Panc1 (cell line): ENCODE measurements around the gene CD1C. TPM values are rescaled to one million over a fixed set of nuclear protein-coding genes. Genes with fewer than 3 reads are reported as not detected.

Experiments used
- ATAC-seq: fragments of 200-7000 bp; cut with Tn5 transposase; 2 replicates; pipeline ENCODE4 v1.9.1; 2020; ENCODE audit warnings: mild to moderate bottlenecking, moderate library complexity
- Bru-seq: library from RNA; stranded (reverse); fragments of 400-500 nt; gene quantifications from one replicate; lab custom pipeline; 2021; lab: Mats Ljungman, UMichigan
- BruChase-seq, 2 experiments: library from RNA; stranded (reverse); fragments of 400-500 nt; gene quantifications; one replicate each; lab custom pipeline; 2021; lab: Mats Ljungman, UMichigan
- BruUV-seq: library from RNA; stranded (reverse); fragments of 400-500 nt; replicated peaks from 2 replicates; lab custom pipeline; 2021; lab: Mats Ljungman, UMichigan
- CTCF ChIA-PET: fragments of 300-600 bp; sonication (Branson Sonifier 250); formaldehyde crosslinking; loops from one replicate; lab custom pipeline; 2022; ENCODE audit warnings: antibody characterized with exemption; lab: Charles Lee
- POLR2A ChIA-PET: fragments of 300-600 bp; sonication (Branson Sonifier 250); formaldehyde crosslinking; loops from one replicate; lab custom pipeline; 2022; ENCODE audit warnings: antibody characterized with exemption; lab: Charles Lee
- DNase-seq: peaks from one replicate; pipeline ENCODE4 v3.0.0-alpha.2; 2010; ENCODE audit warnings: low read depth, low spot score
- H3K27ac ChIP-seq: 2 replicates; pipeline ENCODE4 v1.5.1; 2011; ENCODE audit warnings: mild to moderate bottlenecking, low read length, inconsistent platforms
- H3K27me3 ChIP-seq: fragments of 200-500 bp; sonication (Bioruptor generic); 2 replicates; pipeline ENCODE4 v1.6.0; 2014; ENCODE audit warnings: low read length, inconsistent platforms; ENCODE audit not compliant: control insufficient read depth, insufficient read depth
- H3K36me3 ChIP-seq: fragments of 200-500 bp; sonication (Bioruptor generic); 2 replicates; pipeline ENCODE4 v1.5.1; 2014; ENCODE audit warnings: inconsistent platforms, mild to moderate bottlenecking, low read length, moderate library complexity; ENCODE audit not compliant: control insufficient read depth, insufficient read depth
- H3K4me1 ChIP-seq: 2 replicates; pipeline ENCODE4 v1.5.1; 2011; ENCODE audit warnings: inconsistent platforms, mild to moderate bottlenecking, low read length, moderate library complexity; ENCODE audit not compliant: control insufficient read depth, insufficient read depth
- H3K4me3 ChIP-seq, 2 experiments: 2 replicates each; pipeline ENCODE4 v1.5.1; 2011 to 2012; ENCODE audit warnings: low read depth in 2 of 2, low read length in 2 of 2, mild to moderate bottlenecking in 2 of 2, inconsistent platforms in 1 of 2, moderate library complexity in 1 of 2
- H3K9me3 ChIP-seq: fragments of 200-500 bp; sonication (Bioruptor generic); 2 replicates; pipeline ENCODE4 v1.5.1; 2014; ENCODE audit warnings: low read depth, mild to moderate bottlenecking, inconsistent platforms, low read length, moderate library complexity; ENCODE audit not compliant: control insufficient read depth, insufficient read depth
- CTCF ChIP-seq: fragments of 450-650 bp; IDR thresholded peaks from 2 replicates; pipeline ENCODE4 v1.5.1; 2017; ENCODE audit warnings: mild to moderate bottlenecking
- POLR2AphosphoS5 ChIP-seq: IDR thresholded peaks from 2 replicates; pipeline ENCODE4 v1.6.1; 2012; ENCODE audit warnings: mild to moderate bottlenecking, low read depth, low read length, moderate library complexity
- REST ChIP-seq, 2 experiments: IDR thresholded peaks; 2 replicates each; pipeline ENCODE4 v1.6.1; 2011 to 2012; ENCODE audit warnings: low read depth in 2 of 2, control low read depth in 1 of 2, low read length in 1 of 2, mild to moderate bottlenecking in 1 of 2, moderate library complexity in 1 of 2; ENCODE audit not compliant: insufficient read depth in 1 of 2
- SIN3A ChIP-seq: IDR thresholded peaks from 2 replicates; pipeline ENCODE4 v1.6.1; 2012; ENCODE audit warnings: low read depth, mild to moderate bottlenecking, low read length, moderate library complexity, borderline replicate concordance; ENCODE audit not compliant: insufficient read depth
- TCF7L2 ChIP-seq: IDR thresholded peaks from 2 replicates; pipeline ENCODE4 v1.6.1; 2011; ENCODE audit warnings: mild to moderate bottlenecking, low read depth, low read length, inconsistent platforms
- in situ Hi-C: cut with HindIII; loops from 2 replicates; pipeline ENCODE4 v1.10.0; 2016; ENCODE audit warnings: low sequenced_read_pairs, low pct_unique_long_range_greater_than_20kb
- intact Hi-C: fragments of 100-400 bp; cut with micrococcal nuclease; formaldehyde crosslinking; loops from one replicate; pipeline ENCODE4 v1.10.0; 2022; ENCODE audit not compliant: unreplicated experiment
- long read RNA-seq: library from polyadenylated mRNA; unstranded; transcript quantifications from one replicate; pipeline ENCODE4 v2.0.0, GENCODE V29; 2021; ENCODE audit not compliant: unreplicated experiment
- polyA plus RNA-seq: library from polyadenylated mRNA; unstranded; fragments of >200 nt; gene quantifications from one replicate; pipeline ENCODE4 v1.2.1, GENCODE V29; 2012; ENCODE audit warnings: missing spikeins; ENCODE audit not compliant: insufficient read length
- total RNA-seq: library from RNA; stranded (reverse); gene quantifications from one replicate; pipeline ENCODE4 v1.2.1, GENCODE V29; 2021; ENCODE audit not compliant: unreplicated experiment

CD1C gene
- not detected for total RNA-seq
- polyA plus RNA-seq: not detected
- Bru-seq, nascent RNA: not detected
- not detected for BruChase-seq, experiment 1, labeled RNA remaining after a 2-hour chase
- BruChase-seq, experiment 2, labeled RNA remaining after a 6-hour chase: not detected
- long read RNA-seq: 0 reads

- H3K36me3 ChIP-seq: no peaks in the 10 kb centered on the region
- TF ChIP-seq SIN3A (no peak), POLR2AphosphoS5 (no peak), CTCF (no peak), TCF7L2 (no peak), REST (IDR thresholded peaks at IDR 0.05; ENCODE audit: insufficient read depth in 1 of 2, low read depth in 2 of 2, low read length in 1 of 2) (no peak)
- H3K27me3 ChIP-seq: no peaks in the 10 kb centered on the region
- POLR2A ChIA-PET: no interaction called here
- ATAC-seq (no peak), DNase-seq (no peak)
- no peak within 1 kb of the TSS for H3K4me3 ChIP-seq
- CTCF ChIA-PET: no interaction called here
- no peaks in the 10 kb centered on the region for H3K9me3 ChIP-seq
- in situ Hi-C loops (no loop called here), intact Hi-C loops (no loop called here)
- no peak within 1 kb of the TSS for H3K27ac ChIP-seq
- no peaks in the 10 kb centered on the region for H3K4me1 ChIP-seq
- no TSS peak for BruUV-seq
Measured at GRCh38 chr1:158289811-158290210, at the start of gene CD1C. TSS of gene CD1C (plus strand) at chr1:158289923. CDS start at chr1:158290065, 142 bp downstream.

GRCh38 chr1:158246650-158247049 is 43.1 kb upstream of the CD1C start:
- Histone ChIP-seq H3K36me3 (no peaks in the 10 kb centered on the region), H3K27me3 (no peaks in the 10 kb centered on the region), H3K27ac (no peak overlapping the region), H3K9me3 (no peaks in the 10 kb centered on the region), H3K4me1 (no peaks in the 10 kb centered on the region), H3K4me3 (no peak overlapping the region)
- intact Hi-C loops: no loop called here
- in situ Hi-C loops: no loop called here
- BruUV-seq: no TSS peak
- ChIA-PET POLR2A (no interaction called here), CTCF (no interaction called here)
- DNase-seq (no peak), ATAC-seq (no peak)
- TF ChIP-seq POLR2AphosphoS5 (no peak), CTCF (peak; percentile 8; the same call in 1 of the 2 replicates), REST (IDR thresholded peaks at IDR 0.05; ENCODE audit: insufficient read depth in 1 of 2, low read depth in 2 of 2, low read length in 1 of 2) (no peak), SIN3A (no peak)
